ENCODE data around the gene KLHL6. TPM values are rescaled to one million over a fixed set of nuclear protein-coding genes. Genes with fewer than 3 reads are reported as not detected.
"Not testable (repeated sequence)": the region's sequence is repeated elsewhere in the genome, so short reads cannot be mapped to it uniquely, and the experiment has no call there.

KLHL6 gene
- polyA plus RNA-seq, 1 donor, result 1.1 TPM

DNA sequence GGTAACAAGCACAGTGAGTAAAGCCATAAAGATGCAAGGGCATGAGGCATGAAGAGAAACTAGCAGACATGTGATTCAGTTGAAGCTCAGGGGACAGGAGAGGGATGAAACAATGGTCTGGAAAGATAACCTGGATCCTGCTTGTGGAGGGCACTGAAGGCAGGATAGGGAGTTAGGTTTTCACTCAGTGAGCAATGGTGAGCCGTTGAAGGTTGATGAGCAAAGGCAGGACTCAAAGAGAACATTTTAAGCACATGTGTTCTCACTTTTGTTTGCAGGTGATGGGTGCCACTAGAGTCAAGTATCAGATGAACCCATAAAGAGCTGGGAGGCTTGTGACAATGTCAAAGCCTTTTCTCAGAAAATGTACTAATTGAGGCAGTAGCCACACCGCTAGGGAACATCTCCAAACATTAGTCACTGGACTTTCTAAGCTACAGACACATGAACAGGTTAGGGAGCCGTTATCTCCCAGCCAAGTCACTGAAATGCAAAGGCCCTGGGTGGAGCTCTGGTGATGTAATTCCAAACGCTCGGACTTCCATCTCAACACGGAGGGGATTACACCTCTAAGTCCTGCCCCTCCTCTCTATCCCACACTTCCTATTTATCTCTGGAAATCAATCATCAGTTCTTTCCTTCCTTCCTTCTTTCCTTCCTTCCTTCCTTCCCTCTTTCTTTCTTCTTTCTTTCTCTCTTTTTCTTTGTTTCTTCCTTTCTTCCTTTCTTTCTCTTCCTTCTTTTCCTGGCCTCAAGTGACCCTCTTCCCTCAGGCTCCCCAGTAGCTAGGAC is 22.7 kb downstream of the KLHL6 start:
- DNase-seq, result no peak

GRCh38 chr3:183529717-183530116 is 25.8 kb downstream of the KLHL6 start:
- no peak for DNase-seq

- DNase-seq, result no peak
These were observed 26.3 kb downstream of the KLHL6 start for GRCh38 chr3:183529185-183529584.

GRCh38 chr3:183528758-183529157 is 26.7 kb downstream of the KLHL6 start:
- DNase-seq, result not testable (repeated sequence)

- no peak for DNase-seq
These were observed 27.8 kb downstream of the KLHL6 start for GRCh38 chr3:183527428-183528379.

GRCh38 chr3:183526838-183527427 is 28.6 kb downstream of the KLHL6 start:
- no peak for DNase-seq

- no peak for DNase-seq
These were observed 31.0 kb downstream of the KLHL6 start for GRCh38 chr3:183524476-183524875.

GRCh38 chr3:183520741-183521556 is 34.6 kb downstream of the KLHL6 start:
- not testable (repeated sequence) for DNase-seq

DNA sequence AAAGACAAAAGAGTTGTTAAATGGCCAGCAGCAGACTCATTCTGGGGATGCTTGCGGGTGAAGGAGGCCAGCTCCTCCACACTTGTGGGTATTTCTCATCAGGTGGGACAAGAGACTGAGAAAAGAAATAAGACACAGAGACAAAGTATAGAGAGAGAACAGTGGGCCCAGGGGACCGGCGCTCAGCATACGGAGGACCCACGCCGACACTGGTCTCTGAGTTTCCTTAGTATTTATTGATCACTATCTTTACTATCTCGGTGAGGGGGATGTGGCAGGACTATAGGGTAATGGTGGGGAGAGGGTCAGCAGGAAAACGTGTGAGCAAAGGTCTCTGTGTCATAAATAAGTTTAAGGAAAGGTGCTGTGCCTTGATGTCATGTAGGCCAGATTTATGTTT is 35.2 kb downstream of the KLHL6 start:
- not testable (repeated sequence) for DNase-seq

GRCh38 chr3:183519891-183520290 is 35.6 kb downstream of the KLHL6 start:
- no peak for DNase-seq

DNA sequence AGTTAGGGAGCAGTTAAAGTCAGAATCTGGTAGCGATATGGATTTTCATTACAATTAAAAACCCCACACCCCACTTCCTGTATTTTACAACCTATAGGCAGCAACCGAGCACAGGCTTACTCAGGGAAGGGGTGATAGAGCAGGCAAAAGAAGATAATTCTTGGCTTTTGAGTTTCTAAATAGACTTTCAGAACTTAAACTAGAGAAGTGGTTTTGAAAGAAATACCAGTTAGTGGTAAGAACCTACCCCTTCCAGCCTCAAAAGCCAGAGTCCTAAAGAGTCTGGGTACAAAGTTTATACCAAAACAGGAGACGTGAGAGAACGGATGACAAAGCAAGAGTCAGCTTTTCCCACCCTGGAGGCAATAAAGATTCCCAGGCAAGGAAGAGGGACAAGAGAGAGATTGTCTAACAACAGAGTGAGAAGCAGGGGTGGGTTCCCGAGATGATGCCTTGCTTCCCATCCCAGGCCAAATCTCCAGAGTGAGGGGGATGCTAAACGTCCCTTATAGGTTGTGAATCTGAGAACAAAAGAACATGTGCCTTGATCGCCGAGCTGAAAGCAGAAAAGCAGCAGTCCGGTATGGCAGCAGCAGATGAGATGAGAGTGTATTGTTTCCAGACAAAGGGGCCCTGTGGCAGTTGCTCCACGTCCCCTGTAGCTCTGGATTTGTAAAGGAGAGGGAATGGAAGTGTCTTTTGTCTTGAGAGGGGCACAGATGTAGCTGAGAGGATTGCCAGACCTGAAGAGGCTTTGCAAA is 36.8 kb downstream of the KLHL6 start:
- DNase-seq, result no peak

- no peak for DNase-seq
These were observed 37.9 kb downstream of the KLHL6 start for GRCh38 chr3:183517607-183518006.

DNA sequence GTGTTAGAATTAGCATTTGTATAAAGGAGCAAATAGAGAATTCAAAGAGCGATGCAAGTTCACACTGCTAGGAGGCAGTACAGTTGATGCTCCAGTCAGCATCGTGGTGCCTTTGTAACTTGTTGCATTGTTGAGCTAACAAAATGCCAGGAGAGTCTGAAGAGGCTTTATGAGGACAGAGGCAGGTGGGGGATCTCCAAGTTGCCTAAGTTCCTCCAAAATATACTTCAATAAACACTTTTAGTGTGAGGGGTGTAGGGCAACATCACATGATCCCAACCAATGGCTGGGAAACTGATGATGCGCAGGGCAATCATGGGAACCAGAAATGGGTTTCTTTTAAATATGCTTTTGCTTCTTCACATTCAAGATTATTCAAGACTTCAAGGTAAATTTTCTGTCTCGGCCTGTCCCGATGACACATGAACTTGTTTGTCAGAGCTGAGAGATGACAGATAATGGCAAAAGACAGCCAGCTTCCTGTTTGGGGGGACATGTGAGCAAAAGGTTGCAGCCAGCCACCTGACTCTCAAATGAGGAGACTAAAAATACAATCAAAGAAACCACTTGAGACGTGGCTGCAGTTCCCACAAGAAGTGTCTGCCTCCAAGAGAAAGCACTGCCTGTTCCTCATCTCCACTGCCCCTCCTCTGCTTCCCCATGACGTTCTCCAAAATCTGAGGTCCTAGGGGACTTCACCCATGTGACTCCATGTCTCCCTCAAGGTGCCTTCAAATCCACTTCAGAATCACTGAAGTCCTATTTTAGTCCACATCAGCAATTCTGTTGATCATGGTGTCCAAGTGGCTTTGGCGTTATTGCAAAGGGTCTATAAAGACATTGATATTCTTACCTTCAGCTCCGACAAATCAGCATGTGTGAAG is 39.3 kb downstream of the KLHL6 start:
- no peak for DNase-seq

DNA sequence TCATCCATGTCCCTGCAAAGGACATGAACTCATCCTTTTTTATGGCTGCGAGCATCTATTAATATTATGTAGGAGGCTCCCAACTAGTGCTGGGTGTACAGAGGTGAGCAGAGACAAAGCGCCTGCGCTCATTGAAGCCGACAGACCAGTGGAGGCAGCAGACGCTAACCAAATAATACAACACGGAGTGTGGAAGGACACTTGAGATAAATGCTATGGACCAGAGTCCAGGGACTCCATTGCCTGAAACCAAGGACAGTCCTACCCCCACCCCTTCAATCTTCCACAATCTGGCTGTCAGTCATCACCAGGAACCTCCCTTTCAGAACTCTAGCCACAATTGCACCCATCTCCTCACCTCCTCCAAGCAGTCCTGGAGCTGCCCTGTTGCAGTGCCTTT is 41.5 kb downstream of the KLHL6 start:
- no peak for DNase-seq

DNA sequence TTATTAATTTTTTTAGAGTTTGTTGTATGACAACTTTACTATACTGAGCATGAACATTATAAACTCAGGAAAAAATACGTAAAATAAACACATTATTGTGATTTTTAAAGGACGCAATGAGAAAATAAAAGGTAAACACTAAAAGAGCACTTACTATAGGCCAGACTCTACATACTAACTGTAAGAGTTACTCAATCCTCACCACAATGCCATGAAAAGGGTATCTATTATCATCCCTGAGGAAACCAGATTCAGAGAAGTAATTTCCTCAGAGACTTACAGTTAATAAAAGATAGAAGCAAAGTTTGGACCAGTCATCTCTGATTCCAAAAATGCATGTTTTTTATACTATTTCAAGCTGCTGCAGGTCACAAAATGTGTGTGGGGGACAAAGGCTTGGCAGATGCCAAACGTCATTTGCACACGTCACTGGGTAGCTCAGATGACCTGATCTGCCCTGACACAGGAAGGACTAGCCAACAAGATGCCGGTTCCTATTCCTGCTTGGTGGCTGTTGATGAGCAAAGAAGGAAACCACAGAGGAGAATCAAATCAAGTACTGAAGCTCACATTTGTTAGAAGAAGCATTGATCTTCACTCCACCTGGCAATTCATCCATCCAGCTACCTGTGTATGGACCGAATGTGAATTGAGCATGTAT is 42.3 kb downstream of the KLHL6 start:
- no peak for DNase-seq

DNA sequence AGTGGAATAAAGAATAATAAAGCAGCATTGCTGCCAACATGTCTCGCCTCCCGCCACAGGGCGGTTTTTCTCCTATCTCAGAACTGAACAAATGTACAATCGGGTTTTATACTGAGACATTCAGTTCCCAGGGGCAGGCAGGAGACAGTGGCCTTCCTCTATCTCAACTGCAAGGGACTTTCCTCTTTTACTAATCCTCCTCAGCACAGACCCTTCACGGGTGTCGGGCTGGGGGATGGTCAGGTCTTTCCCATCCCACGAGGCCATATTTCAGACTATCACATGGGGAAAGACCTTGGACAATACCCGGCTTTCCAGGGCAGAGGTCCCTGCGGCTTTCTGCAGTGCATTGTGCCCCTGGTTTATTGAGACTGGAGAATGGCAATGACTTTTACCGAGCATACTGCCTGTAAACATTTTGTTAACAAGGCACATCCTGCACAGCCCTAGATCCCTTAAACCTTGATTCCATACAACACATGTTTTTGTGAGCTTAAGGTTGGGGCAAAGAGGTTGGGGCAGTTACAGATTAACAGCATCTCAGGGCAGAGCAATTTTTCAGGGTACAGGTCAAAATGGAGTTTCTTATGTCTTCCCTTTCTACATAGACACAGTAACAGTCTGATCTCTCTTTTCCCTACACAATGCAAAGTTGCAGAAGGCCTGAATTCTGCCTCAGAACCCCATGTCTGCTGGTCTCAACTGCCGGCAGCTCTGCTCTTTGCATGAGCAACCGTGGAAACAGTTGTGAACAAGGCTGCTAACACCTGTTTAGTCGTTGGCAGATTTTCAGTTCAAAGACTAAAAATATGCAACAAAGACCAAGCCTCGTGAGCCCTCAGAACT is 44.0 kb downstream of the KLHL6 start:
- not testable (repeated sequence) for DNase-seq

DNA sequence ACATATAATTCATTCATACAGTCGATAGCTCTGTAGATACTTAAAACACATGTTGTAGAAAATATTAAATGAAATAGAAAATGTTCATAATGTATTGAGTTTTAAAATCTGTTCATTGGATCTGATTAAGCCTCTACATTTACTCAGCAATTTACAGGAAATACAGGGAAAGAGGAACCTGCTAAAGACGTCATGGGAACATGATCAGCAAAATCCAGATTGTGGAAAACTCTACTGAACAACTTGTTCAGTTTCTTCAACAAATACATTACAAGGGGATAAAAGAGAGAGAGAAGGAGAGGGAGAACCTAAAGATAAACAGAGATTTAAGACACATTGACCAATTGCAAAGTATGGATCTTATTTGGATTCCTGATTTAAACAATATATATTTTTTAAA is 46.7 kb downstream of the KLHL6 start:
- no peak for DNase-seq

DNA sequence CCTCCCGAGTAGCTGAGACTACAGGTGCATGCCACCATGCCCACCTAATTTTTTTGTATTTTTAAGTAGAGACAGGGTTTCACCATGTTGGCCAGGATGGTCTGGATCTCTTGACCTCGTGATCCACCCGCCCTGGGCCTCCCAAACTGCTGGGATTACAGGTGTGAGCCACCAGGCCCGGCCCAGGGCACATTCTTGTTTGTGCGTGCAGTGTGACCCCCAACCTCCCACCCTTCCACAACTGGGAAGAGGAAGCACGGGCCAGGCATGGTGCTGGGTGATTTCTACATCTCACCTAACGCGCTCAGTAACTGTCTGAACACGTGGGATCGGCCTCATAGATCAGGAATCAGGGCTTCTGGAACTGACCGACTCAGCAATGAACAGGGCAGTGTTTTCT is 48.0 kb downstream of the KLHL6 start:
- DNase-seq, result no peak
